HG02852 (cell line): ENCODE measurements around the gene FNDC5.
"Not testable (repeated sequence)": the region's sequence is repeated elsewhere in the genome, so short reads cannot be mapped to it uniquely, and the experiment has no call there.

Experiments
- ATAC-seq: cut with Tn5 transposase; IDR thresholded peaks from one replicate; pipeline ENCODE4 v1.9.1; 2021; ENCODE audit warnings: mild to moderate bottlenecking, moderate library complexity; ENCODE audit not compliant: unreplicated experiment

Gene FNDC5

GRCh38 chr1:32870615-32871363 is at the start of gene FNDC5:
FNDC5 (minus strand) TSS chr1:32870912.
- ATAC-seq = no peak

GRCh38 chr1:32919811-32920733 is 49.4 kb upstream of the FNDC5 start:
- no peak for ATAC-seq

- ATAC-seq = no peak
These were observed 47.5 kb upstream of the FNDC5 start for GRCh38 chr1:32918179-32918578.

GRCh38 chr1:32917521-32917920 is 46.8 kb upstream of the FNDC5 start:
- ATAC-seq = no peak

GRCh38 chr1:32915766-32916706 is 45.3 kb upstream of the FNDC5 start:
- ATAC-seq = no peak

GRCh38 chr1:32910319-32910718 is 39.6 kb upstream of the FNDC5 start:
- no peak for ATAC-seq

- no peak for ATAC-seq
These were observed 36.7 kb upstream of the FNDC5 start for GRCh38 chr1:32907435-32907834.

GRCh38 chr1:32906654-32907053 is 35.9 kb upstream of the FNDC5 start:
- ATAC-seq = no peak

- not testable (repeated sequence) for ATAC-seq
These were observed 34.9 kb upstream of the FNDC5 start for GRCh38 chr1:32905588-32905987.

GRCh38 chr1:32904797-32905196 is 34.1 kb upstream of the FNDC5 start:
- no peak for ATAC-seq

GRCh38 chr1:32903991-32904785 is 33.5 kb upstream of the FNDC5 start:
- no peak for ATAC-seq

GRCh38 chr1:32902535-32902920 is 31.8 kb upstream of the FNDC5 start:
- no peak for ATAC-seq

- no peak for ATAC-seq
These were observed 31.3 kb upstream of the FNDC5 start for GRCh38 chr1:32901823-32902534.

GRCh38 chr1:32900956-32901822 is 30.5 kb upstream of the FNDC5 start, which contains the start of gene TMEM54:
TMEM54 (minus strand) TSS chr1:32901389; CDS start chr1:32901238, 151 bp downstream.
- no peak for ATAC-seq

- ATAC-seq = no peak
These were observed 29.8 kb upstream of the FNDC5 start for GRCh38 chr1:32900371-32900955.

- ATAC-seq = no peak
These were observed 29.0 kb upstream of the FNDC5 start for GRCh38 chr1:32899586-32900296.

- ATAC-seq = no peak
These were observed 28.2 kb upstream of the FNDC5 start for GRCh38 chr1:32898958-32899357.
